HepG2 (cell line): ENCODE data around the gene TEKTIP1. TPM values are rescaled to one million over a fixed set of nuclear protein-coding genes. Genes with fewer than 3 reads are reported as not detected.

ENCODE experiments used
- CEBPG ChIP-seq: IDR thresholded peaks from 2 replicates; pipeline ENCODE4 v1.6.1; 2016
- DRAP1 ChIP-seq: IDR thresholded peaks from 2 replicates; pipeline ENCODE4 v1.6.1; 2016; ENCODE audit warnings: missing genetic modification reagents, missing compliant biosample characterization
- ELK4 ChIP-seq: sonication (generic); formaldehyde crosslinking; IDR thresholded peaks from 2 replicates; pipeline ENCODE4 v1.9.0; 2021; ENCODE audit warnings: missing genetic modification reagents, borderline replicate concordance
- FOSL2 ChIP-seq: sonication (generic); formaldehyde crosslinking; IDR thresholded peaks from 2 replicates; pipeline ENCODE4 v1.4.0; 2020; ENCODE audit warnings: missing genetic modification reagents
- HOXA3 ChIP-seq: sonication (generic); formaldehyde crosslinking; IDR thresholded peaks from 2 replicates; pipeline ENCODE4 v1.5.0; 2020; ENCODE audit warnings: missing genetic modification reagents
- IKZF4 ChIP-seq: sonication (generic); formaldehyde crosslinking; IDR thresholded peaks from 2 replicates; pipeline ENCODE4 v1.5.1; 2020; ENCODE audit warnings: borderline replicate concordance, mild to moderate bottlenecking, low read depth, missing genetic modification reagents; ENCODE audit errors: not compliant biosample characterization
- KLF11 ChIP-seq: IDR thresholded peaks from 2 replicates; pipeline ENCODE4 v1.6.1; 2016; ENCODE audit warnings: missing compliant biosample characterization
- MLLT10 ChIP-seq: sonication (generic); formaldehyde crosslinking; IDR thresholded peaks from 2 replicates; pipeline ENCODE4 v1.4.0; 2020; ENCODE audit warnings: missing genetic modification reagents
- NFE2 ChIP-seq: sonication (generic); formaldehyde crosslinking; IDR thresholded peaks from 2 replicates; pipeline ENCODE4 v1.4.0; 2020; ENCODE audit warnings: missing genetic modification reagents
- NKX3-1 ChIP-seq: sonication (generic); formaldehyde crosslinking; IDR thresholded peaks from 2 replicates; pipeline ENCODE4 v1.5.0; 2020; ENCODE audit warnings: missing genetic modification reagents
- RBM22 ChIP-seq: fragments of 200-400 bp; formaldehyde crosslinking; optimal IDR thresholded peaks from 2 replicates; pipeline ENCODE3; 2017; ENCODE audit warnings: mild to moderate bottlenecking, low read length, moderate library complexity
- SAFB2 ChIP-seq: sonication (generic); formaldehyde crosslinking; IDR thresholded peaks from 2 replicates; pipeline ENCODE4 v1.5.1; 2020; ENCODE audit warnings: missing genetic modification reagents, low read depth, mild to moderate bottlenecking, borderline replicate concordance
- SIN3B ChIP-seq: fragments of 150-350 bp; IDR thresholded peaks from 2 replicates; pipeline ENCODE4 v1.6.1; 2014; ENCODE audit warnings: low read length
- SNAPC2 ChIP-seq: sonication (generic); formaldehyde crosslinking; IDR thresholded peaks from 2 replicates; pipeline ENCODE4 v1.8.1; 2022; ENCODE audit warnings: mild to moderate bottlenecking, missing genetic modification reagents
- STAT5B ChIP-seq: sonication (generic); formaldehyde crosslinking; IDR thresholded peaks from 2 replicates; pipeline ENCODE4 v1.4.0; 2020; ENCODE audit warnings: missing genetic modification reagents
- THYN1 ChIP-seq: sonication (generic); formaldehyde crosslinking; IDR thresholded peaks from 2 replicates; pipeline ENCODE4 v1.8.1; 2023; ENCODE audit warnings: low read depth, mild to moderate bottlenecking, moderate library complexity, missing genetic modification reagents, borderline replicate concordance
- ZBTB14 ChIP-seq: sonication (generic); formaldehyde crosslinking; IDR thresholded peaks from 2 replicates; pipeline ENCODE4 v1.4.0; 2020; ENCODE audit warnings: missing genetic modification reagents
- ZFP36L1 ChIP-seq: sonication (generic); formaldehyde crosslinking; IDR thresholded peaks from 2 replicates; pipeline ENCODE4 v1.8.0; 2022; ENCODE audit warnings: mild to moderate bottlenecking, missing genetic modification reagents, moderate library complexity
- ZIK1 ChIP-seq: sonication (generic); formaldehyde crosslinking; IDR thresholded peaks from 2 replicates; pipeline ENCODE4 v1.5.0; 2020; ENCODE audit warnings: mild to moderate bottlenecking, low read depth, missing genetic modification reagents, borderline replicate concordance
- ZKSCAN5 ChIP-seq: sonication (generic); formaldehyde crosslinking; IDR thresholded peaks from 2 replicates; pipeline ENCODE4 v1.5.1; 2020; ENCODE audit warnings: mild to moderate bottlenecking, missing genetic modification reagents
- ZNF260 ChIP-seq: sonication (generic); formaldehyde crosslinking; IDR thresholded peaks from 2 replicates; pipeline ENCODE4 v1.4.0; 2020; ENCODE audit warnings: missing genetic modification reagents, low read depth, mild to moderate bottlenecking, borderline replicate concordance
- ZNF451 ChIP-seq: sonication (generic); formaldehyde crosslinking; IDR thresholded peaks from 2 replicates; pipeline ENCODE4 v1.5.0; 2020; ENCODE audit warnings: mild to moderate bottlenecking, missing genetic modification reagents
- ZNF550 ChIP-seq: sonication (generic); formaldehyde crosslinking; IDR thresholded peaks from 2 replicates; pipeline ENCODE4 v1.4.0; 2020; ENCODE audit warnings: mild to moderate bottlenecking, missing genetic modification reagents, borderline replicate concordance
- ZNF713 ChIP-seq: sonication (generic); formaldehyde crosslinking; IDR thresholded peaks from 2 replicates; pipeline ENCODE4 v1.4.0; 2020; ENCODE audit warnings: mild to moderate bottlenecking, missing genetic modification reagents
- ZNF75D ChIP-seq: sonication (generic); formaldehyde crosslinking; IDR thresholded peaks from 2 replicates; pipeline ENCODE4 v1.8.1; 2023; ENCODE audit warnings: missing genetic modification reagents, mild to moderate bottlenecking, borderline replicate concordance
- ZSCAN30 ChIP-seq: sonication (generic); formaldehyde crosslinking; IDR thresholded peaks from 2 replicates; pipeline ENCODE4 v1.5.0; 2020; ENCODE audit warnings: mild to moderate bottlenecking, missing genetic modification reagents
- polyA plus RNA-seq, 8 experiments: library from polyadenylated mRNA; depleted of rRNA in 3 of 8; stranded (reverse) in 7 of 8; unstranded in 1 of 8; fragments of >200 nt; fragmentation: Illumina TruSeq in 4 of 8; extraction: Trizol in 4 of 8; gene quantifications; 2 replicates each; pipeline versions ENCODE4 v1.2.1 to v1.2.3, GENCODE V29; 2011 to 2016; ENCODE audit warnings: low read depth in 4 of 8, missing spikeins in 1 of 8, mixed read lengths in 1 of 8; ENCODE audit not compliant: insufficient read depth in 1 of 8
- total RNA-seq, 5 experiments: library from RNA; depleted of rRNA; stranded (reverse); fragments of >200 nt; fragmentation: Illumina TruSeq; extraction: Trizol; gene quantifications; 2 replicates each; pipeline ENCODE4 v1.2.3, GENCODE V29; 2016; ENCODE audit warnings: low read depth in 1 of 5
- TF ChIP-seq, protein P1 (sequence below): sonication (generic); formaldehyde crosslinking; IDR thresholded peaks from 2 replicates; pipeline ENCODE4 v1.5.1; 2020; ENCODE audit warnings: mild to moderate bottlenecking, missing genetic modification reagents, borderline replicate concordance

TEKTIP1 gene
- total and polyA plus RNA-seq, 2 of the 13 experiments (the other 11 are each of a cell fraction or from before 2014, with no cell fraction given), result not detected

- TF ChIP-seq DRAP1 (CRISPR knock-in tag), result peak; percentile 54; the same call in 1 of the 2 replicates
- TF ChIP-seq SAFB2 (CRISPR knock-in tag), result no peak
- TF ChIP-seq ZIK1, result 0 out of 2 replicates have a peak, but pooled peaks have one; percentile 44
- peak; percentile 33; the same call in 1 of the 2 replicates for TF ChIP-seq ZNF713 (CRISPR knock-in tag)
- no peak for TF ChIP-seq ZNF451 (CRISPR knock-in tag)
- no peak for TF ChIP-seq NFE2 (CRISPR knock-in tag)
- TF ChIP-seq, protein P1, sequence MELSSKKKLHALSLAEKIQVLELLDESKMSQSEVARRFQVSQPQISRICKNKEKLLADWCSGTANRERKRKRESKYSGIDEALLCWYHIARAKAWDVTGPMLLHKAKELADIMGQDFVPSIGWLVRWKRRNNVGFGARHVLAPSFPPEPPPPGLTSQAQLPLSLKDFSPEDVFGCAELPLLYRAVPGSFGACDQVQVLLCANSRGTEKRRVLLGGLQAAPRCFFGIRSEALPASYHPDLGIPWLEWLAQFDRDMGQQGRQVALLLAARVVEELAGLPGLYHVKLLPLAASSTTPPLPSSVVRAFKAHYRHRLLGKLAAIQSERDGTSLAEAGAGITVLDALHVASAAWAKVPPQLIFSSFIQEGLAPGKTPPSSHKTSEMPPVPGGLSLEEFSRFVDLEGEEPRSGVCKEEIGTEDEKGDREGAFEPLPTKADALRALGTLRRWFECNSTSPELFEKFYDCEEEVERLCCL (CRISPR knock-in tag), result 0 out of 2 replicates have a peak, but pooled peaks have one; percentile 75
- TF ChIP-seq ZSCAN30 (CRISPR knock-in tag), result no peak
- 0 out of 2 replicates have a peak, but pooled peaks have one; percentile 45 for TF ChIP-seq SNAPC2 (CRISPR knock-in tag)
- peak; percentile 53; the same call in 1 of the 2 replicates for TF ChIP-seq KLF11 (CRISPR knock-in tag)
- TF ChIP-seq THYN1 (CRISPR knock-in tag), result no peak
- TF ChIP-seq ELK4, result peak; percentile 51; the same call in 1 of the 2 replicates
- TF ChIP-seq FOSL2, result 0 out of 2 replicates have a peak, but pooled peaks have one; percentile 9
- TF ChIP-seq HOXA3 (CRISPR knock-in tag), result no peak; the same call in 1 of the 2 replicates
- peak; percentile 55 for TF ChIP-seq IKZF4 (CRISPR knock-in tag)
- 0 out of 2 replicates have a peak, but pooled peaks have one; percentile 46 for TF ChIP-seq ZFP36L1 (CRISPR knock-in tag)
- no peak for TF ChIP-seq NKX3-1
- no peak for TF ChIP-seq CEBPG
- no peak for TF ChIP-seq ZKSCAN5 (CRISPR knock-in tag)
- TF ChIP-seq ZNF550 (CRISPR knock-in tag), result no peak
- TF ChIP-seq RBM22, result no peak
- no peak for TF ChIP-seq SIN3B
- TF ChIP-seq MLLT10 (CRISPR knock-in tag), result no peak
- TF ChIP-seq STAT5B (CRISPR knock-in tag), result 0 out of 2 replicates have a peak, but pooled peaks have one; percentile 37
- no peak for TF ChIP-seq ZNF260 (CRISPR knock-in tag)
- no peak for TF ChIP-seq ZNF75D (CRISPR knock-in tag)
- TF ChIP-seq ZBTB14 (CRISPR knock-in tag), result peak; percentile 40; the same call in 1 of the 2 replicates
Measured at GRCh38 chr19:3557461-3558248, 18.7 kb downstream of the TEKTIP1 start, which contains the start of gene MFSD12 (continued).
